Hepatocyte (in vitro differentiated cells): ENCODE results near the gene CBR3.

ENCODE experiments used
- CTCF ChIP-seq: fragments of 200-600 bp; sonication (generic); IDR thresholded peaks from 2 replicates; pipeline ENCODE4 v1.5.1; 2016; ENCODE audit warnings: antibody characterized with exemption, mild to moderate bottlenecking; ENCODE audit not compliant: poor library complexity
- EZH2phosphoT487 ChIP-seq: fragments of 200-600 bp; sonication (generic); IDR thresholded peaks from one replicate; pipeline ENCODE4 v1.6.1; 2018; ENCODE audit warnings: antibody characterized with exemption, mild to moderate bottlenecking, low read depth, moderate library complexity; ENCODE audit not compliant: unreplicated experiment, severe bottlenecking

- TF ChIP-seq CTCF (no peak), EZH2phosphoT487 (no peak)
Observed at GRCh38 chr21:36132696-36133095, 2.2 kb upstream of the CBR3 start.
